HepG2 (cell line): ENCODE measurements around the gene SIK3. TPM values are rescaled to one million over a fixed set of nuclear protein-coding genes. Genes with fewer than 3 reads are reported as not detected.

Experiments
- FOXP1 ChIP-seq, 2 experiments: fragments of 450-650 bp in 1 of 2; IDR thresholded peaks; 2 replicates each; pipeline ENCODE4 v1.6.1; 2017 to 2018; ENCODE audit warnings: antibody characterized with exemption in 1 of 2
- MTF1 ChIP-seq: sonication (generic); formaldehyde crosslinking; IDR thresholded peaks from 2 replicates; pipeline ENCODE4 v1.5.0; 2020; ENCODE audit warnings: missing genetic modification reagents
- TIGD3 ChIP-seq: sonication (generic); formaldehyde crosslinking; IDR thresholded peaks from 2 replicates; pipeline ENCODE4 v1.5.1; 2020; ENCODE audit warnings: mild to moderate bottlenecking, missing genetic modification reagents, borderline replicate concordance
- ZFP37 ChIP-seq: sonication (generic); formaldehyde crosslinking; IDR thresholded peaks from 2 replicates; pipeline ENCODE4 v1.4.0; 2020; ENCODE audit warnings: missing genetic modification reagents, borderline replicate concordance
- ZNF503 ChIP-seq: sonication (generic); formaldehyde crosslinking; IDR thresholded peaks from 2 replicates; pipeline ENCODE4 v1.4.0; 2020; ENCODE audit warnings: missing genetic modification reagents
- ZNF589 ChIP-seq: sonication (generic); formaldehyde crosslinking; conservative IDR thresholded peaks from 2 replicates; pipeline ENCODE4 v1.8.0; 2022; ENCODE audit warnings: mild to moderate bottlenecking, moderate library complexity, missing genetic modification reagents
- polyA plus RNA-seq, 8 experiments: library from polyadenylated mRNA; depleted of rRNA in 3 of 8; stranded (reverse) in 7 of 8; unstranded in 1 of 8; fragments of >200 nt; fragmentation: Illumina TruSeq in 4 of 8; extraction: Trizol in 4 of 8; gene quantifications; 2 replicates each; pipeline versions ENCODE4 v1.2.1 to v1.2.3, GENCODE V29; 2011 to 2016; ENCODE audit warnings: low read depth in 4 of 8, missing spikeins in 1 of 8, mixed read lengths in 1 of 8; ENCODE audit not compliant: insufficient read depth in 1 of 8
- total RNA-seq, 5 experiments: library from RNA; depleted of rRNA; stranded (reverse); fragments of >200 nt; fragmentation: Illumina TruSeq; extraction: Trizol; gene quantifications; 2 replicates each; pipeline ENCODE4 v1.2.3, GENCODE V29; 2016; ENCODE audit warnings: low read depth in 1 of 5
- TF ChIP-seq, protein P1 (sequence below): sonication (generic); formaldehyde crosslinking; IDR thresholded peaks from 2 replicates; pipeline ENCODE4 v1.4.0; 2020; ENCODE audit warnings: missing genetic modification reagents
- TF ChIP-seq, protein P2 (sequence below), 2 experiments: fragments of 450-650 bp in 1 of 2; sonication (generic) in 1 of 2; formaldehyde crosslinking; IDR thresholded peaks; 2 replicates each; pipeline versions ENCODE4 v1.5.0 to v1.8.0; 2020 to 2022; ENCODE audit warnings: mild to moderate bottlenecking in 1 of 2, missing genetic modification reagents in 1 of 2
- TF ChIP-seq, protein P3 (sequence below): sonication (generic); formaldehyde crosslinking; conservative IDR thresholded peaks from 2 replicates; pipeline ENCODE4 v1.4.0; 2020; ENCODE audit warnings: missing genetic modification reagents
- TF ChIP-seq, protein P4 (sequence below): sonication (generic); formaldehyde crosslinking; IDR thresholded peaks from 2 replicates; pipeline ENCODE4 v1.4.0; 2020; ENCODE audit warnings: low read depth, missing genetic modification reagents
- TF ChIP-seq, protein P5 (sequence below): sonication (generic); formaldehyde crosslinking; IDR thresholded peaks from 2 replicates; pipeline ENCODE4 v1.9.0; 2022; ENCODE audit warnings: missing genetic modification reagents, mild to moderate bottlenecking, borderline replicate concordance

SIK3 gene
- total and polyA plus RNA-seq, 2 of the 13 experiments (the other 11 are each of a cell fraction or from before 2014, with no cell fraction given), result 5.7 to 9.8 TPM

GRCh38 chr11:116826751-116827431 lies 271.3 kb downstream of the SIK3 start (continued):
- TF ChIP-seq TIGD3 (CRISPR knock-in tag) (peak; percentile 86; the same call in 1 of the 2 replicates), ZFP37 (CRISPR knock-in tag) (no peak), ZNF503 (CRISPR knock-in tag) (no peak; the same call in 1 of the 2 replicates), MTF1 (no peak), ZNF589 (CRISPR knock-in tag) (0 out of 2 replicates have a peak, but pooled peaks have one; percentile 38), FOXP1 (IDR thresholded peaks at IDR 0.05) (no peak), FOXP1 (CRISPR knock-in tag; IDR thresholded peaks at IDR 0.05) (peak; percentile 83)
- TF ChIP-seq, protein P1, sequence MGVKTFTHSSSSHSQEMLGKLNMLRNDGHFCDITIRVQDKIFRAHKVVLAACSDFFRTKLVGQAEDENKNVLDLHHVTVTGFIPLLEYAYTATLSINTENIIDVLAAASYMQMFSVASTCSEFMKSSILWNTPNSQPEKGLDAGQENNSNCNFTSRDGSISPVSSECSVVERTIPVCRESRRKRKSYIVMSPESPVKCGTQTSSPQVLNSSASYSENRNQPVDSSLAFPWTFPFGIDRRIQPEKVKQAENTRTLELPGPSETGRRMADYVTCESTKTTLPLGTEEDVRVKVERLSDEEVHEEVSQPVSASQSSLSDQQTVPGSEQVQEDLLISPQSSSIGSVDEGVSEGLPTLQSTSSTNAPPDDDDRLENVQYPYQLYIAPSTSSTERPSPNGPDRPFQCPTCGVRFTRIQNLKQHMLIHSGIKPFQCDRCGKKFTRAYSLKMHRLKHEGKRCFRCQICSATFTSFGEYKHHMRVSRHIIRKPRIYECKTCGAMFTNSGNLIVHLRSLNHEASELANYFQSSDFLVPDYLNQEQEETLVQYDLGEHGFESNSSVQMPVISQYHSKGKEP, result no peak
- TF ChIP-seq, protein P2, sequence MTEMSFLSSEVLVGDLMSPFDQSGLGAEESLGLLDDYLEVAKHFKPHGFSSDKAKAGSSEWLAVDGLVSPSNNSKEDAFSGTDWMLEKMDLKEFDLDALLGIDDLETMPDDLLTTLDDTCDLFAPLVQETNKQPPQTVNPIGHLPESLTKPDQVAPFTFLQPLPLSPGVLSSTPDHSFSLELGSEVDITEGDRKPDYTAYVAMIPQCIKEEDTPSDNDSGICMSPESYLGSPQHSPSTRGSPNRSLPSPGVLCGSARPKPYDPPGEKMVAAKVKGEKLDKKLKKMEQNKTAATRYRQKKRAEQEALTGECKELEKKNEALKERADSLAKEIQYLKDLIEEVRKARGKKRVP (CRISPR knock-in tag; IDR thresholded peaks at IDR 0.05), result peak in 1 of 2 experiments; percentile 39; a peak in 1 of 4 replicates
- TF ChIP-seq, protein P3, sequence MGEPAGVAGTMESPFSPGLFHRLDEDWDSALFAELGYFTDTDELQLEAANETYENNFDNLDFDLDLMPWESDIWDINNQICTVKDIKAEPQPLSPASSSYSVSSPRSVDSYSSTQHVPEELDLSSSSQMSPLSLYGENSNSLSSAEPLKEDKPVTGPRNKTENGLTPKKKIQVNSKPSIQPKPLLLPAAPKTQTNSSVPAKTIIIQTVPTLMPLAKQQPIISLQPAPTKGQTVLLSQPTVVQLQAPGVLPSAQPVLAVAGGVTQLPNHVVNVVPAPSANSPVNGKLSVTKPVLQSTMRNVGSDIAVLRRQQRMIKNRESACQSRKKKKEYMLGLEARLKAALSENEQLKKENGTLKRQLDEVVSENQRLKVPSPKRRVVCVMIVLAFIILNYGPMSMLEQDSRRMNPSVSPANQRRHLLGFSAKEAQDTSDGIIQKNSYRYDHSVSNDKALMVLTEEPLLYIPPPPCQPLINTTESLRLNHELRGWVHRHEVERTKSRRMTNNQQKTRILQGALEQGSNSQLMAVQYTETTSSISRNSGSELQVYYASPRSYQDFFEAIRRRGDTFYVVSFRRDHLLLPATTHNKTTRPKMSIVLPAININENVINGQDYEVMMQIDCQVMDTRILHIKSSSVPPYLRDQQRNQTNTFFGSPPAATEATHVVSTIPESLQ (CRISPR knock-in tag), result 0 out of 2 replicates have a peak, but pooled peaks have one; percentile 55
- TF ChIP-seq, protein P4, sequence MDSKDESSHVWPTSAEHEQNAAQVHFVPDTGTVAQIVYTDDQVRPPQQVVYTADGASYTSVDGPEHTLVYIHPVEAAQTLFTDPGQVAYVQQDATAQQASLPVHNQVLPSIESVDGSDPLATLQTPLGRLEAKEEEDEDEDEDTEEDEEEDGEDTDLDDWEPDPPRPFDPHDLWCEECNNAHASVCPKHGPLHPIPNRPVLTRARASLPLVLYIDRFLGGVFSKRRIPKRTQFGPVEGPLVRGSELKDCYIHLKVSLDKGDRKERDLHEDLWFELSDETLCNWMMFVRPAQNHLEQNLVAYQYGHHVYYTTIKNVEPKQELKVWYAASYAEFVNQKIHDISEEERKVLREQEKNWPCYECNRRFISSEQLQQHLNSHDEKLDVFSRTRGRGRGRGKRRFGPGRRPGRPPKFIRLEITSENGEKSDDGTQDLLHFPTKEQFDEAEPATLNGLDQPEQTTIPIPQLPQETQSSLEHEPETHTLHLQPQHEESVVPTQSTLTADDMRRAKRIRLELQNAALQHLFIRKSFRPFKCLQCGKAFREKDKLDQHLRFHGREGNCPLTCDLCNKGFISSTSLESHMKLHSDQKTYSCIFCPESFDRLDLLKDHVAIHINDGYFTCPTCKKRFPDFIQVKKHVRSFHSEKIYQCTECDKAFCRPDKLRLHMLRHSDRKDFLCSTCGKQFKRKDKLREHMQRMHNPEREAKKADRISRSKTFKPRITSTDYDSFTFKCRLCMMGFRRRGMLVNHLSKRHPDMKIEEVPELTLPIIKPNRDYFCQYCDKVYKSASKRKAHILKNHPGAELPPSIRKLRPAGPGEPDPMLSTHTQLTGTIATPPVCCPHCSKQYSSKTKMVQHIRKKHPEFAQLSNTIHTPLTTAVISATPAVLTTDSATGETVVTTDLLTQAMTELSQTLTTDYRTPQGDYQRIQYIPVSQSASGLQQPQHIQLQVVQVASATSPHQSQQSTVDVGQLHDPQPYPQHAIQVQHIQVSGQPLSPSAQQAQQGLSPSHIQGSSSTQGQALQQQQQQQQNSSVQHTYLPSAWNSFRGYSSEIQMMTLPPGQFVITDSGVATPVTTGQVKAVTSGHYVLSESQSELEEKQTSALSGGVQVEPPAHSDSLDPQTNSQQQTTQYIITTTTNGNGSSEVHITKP (CRISPR knock-in tag), result no peak
- TF ChIP-seq, protein P5, sequence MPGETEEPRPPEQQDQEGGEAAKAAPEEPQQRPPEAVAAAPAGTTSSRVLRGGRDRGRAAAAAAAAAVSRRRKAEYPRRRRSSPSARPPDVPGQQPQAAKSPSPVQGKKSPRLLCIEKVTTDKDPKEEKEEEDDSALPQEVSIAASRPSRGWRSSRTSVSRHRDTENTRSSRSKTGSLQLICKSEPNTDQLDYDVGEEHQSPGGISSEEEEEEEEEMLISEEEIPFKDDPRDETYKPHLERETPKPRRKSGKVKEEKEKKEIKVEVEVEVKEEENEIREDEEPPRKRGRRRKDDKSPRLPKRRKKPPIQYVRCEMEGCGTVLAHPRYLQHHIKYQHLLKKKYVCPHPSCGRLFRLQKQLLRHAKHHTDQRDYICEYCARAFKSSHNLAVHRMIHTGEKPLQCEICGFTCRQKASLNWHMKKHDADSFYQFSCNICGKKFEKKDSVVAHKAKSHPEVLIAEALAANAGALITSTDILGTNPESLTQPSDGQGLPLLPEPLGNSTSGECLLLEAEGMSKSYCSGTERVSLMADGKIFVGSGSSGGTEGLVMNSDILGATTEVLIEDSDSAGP (CRISPR knock-in tag), result peak; percentile 79
